ENCODE measurements around the gene GHR.

GHR gene

DNA sequence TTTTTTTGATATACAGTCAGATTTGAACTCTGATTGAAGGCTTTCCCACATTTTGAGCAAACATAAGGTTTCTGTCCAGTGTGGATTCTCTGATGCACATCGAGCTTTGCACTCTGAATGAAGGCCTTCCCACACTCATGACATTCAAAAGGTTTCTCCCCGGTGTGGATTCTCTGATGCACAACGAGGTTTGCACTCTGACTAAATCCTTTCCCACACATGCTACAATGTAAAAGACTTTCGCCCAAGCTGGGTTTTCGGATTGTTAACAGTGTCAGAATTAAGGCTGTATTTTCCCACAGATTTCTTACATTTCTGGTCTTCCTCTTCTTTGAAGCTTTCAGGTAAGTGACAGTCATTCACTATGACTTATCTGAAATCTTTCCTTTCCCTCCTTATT is 44.3 kb downstream of the GHR start:
- DNase-seq = no peak

DNA sequence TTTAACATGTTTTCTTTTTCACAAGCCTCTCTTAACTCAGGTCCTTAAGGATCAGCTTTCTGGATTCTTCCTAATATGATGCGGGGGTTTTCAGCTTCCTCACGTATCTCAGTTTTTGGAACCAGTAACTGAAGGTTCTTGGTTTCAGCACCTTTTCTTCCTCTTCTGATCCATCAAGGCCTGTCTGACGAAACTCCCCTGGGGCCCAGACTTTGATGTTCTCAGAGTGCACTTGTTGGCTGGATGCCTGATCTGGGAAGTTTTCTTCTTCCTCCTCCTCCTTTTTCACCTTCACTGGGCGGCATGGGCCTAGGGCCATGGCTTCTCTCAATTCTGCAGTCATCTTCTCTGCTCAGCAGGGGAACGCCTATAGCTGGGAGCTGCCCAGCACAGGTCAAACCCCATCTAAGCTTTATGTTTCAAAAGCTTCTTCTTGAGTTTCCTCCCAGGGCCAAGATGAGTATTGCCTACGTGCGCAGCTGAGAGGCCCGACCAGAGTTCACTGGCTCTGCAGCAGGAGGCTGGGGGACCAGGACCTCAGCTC is 44.8 kb downstream of the GHR start:
- DNase-seq = no peak

GRCh38 chr5:42483472-42484154 is 60.4 kb downstream of the GHR start:
- no peak for DNase-seq

DNA sequence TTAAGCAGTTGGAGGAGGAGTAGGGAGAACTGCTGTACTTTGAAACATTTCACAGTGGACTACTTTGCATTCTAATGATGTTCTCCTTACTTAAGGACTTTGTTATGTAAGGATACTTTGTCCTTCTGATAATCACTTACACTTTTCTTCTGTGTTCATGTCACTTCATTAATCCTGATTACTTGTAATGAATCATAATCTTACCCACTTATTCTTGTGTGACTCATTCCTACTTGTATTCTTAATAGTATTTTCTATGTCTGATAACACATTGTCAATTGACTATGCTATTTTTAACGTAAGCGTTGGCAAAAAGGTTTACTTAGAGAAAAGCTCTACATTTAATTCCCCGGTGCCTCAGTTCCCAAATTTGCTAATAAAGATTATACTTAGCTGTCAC is 63.8 kb downstream of the GHR start:
- DNase-seq = no peak

DNA sequence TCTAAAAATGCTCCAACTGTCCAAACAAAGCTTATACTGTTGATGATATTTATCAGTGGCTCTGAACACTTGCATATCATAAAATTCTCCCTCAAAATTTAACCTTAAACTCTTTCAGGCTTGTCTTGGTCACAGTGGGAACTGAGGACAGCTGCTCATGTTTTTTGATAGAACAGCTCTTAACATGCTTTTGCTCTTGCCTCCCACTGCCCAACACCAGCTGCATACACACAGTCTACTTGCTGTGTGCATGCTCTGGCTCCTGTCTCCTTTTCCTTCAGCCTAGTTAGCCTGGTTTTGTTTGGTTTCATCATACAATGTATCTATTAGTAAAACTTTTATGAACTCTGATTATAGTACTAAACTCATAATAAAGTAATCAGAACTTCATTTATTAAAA is 64.6 kb downstream of the GHR start:
- no peak for DNase-seq

DNA sequence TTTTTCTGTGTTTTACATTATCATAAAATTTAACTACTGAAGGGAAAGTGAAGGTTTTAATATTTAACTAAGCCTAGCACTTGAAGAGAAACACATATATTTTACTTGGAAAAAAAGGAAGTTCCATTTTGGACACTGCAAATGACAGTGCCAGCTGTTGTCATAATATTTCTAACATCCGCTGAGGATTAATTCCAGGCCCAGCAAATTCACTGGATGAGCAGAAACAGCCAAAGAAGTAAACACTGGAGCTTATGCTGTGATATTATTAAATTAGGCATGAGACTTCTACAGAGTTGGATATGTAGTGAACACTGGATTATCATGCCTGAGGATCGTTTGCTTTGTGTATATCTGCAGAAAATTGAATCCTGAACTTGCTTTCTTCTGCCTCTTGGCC is 67.6 kb downstream of the GHR start:
- DNase-seq = no peak

DNA sequence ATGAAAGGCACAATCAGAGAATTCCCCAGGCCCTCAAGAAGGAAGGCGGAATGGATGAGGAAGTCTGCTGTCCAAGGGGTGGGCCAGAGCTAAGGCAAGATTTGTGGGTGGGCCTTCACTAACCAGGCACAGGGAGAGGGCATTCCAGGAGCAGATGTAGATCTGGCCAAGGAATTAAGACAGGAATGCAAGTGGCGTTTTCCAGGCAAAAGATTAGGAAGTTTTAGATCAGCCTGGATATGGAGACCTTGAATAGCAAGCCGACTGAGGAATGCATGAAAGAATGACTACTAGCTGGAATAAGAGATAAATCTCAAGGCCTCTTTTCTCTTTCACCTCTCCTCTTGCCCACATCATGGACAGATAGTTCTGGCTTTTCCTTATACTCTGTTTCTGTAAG is 68.5 kb downstream of the GHR start:
- no peak for DNase-seq

DNA sequence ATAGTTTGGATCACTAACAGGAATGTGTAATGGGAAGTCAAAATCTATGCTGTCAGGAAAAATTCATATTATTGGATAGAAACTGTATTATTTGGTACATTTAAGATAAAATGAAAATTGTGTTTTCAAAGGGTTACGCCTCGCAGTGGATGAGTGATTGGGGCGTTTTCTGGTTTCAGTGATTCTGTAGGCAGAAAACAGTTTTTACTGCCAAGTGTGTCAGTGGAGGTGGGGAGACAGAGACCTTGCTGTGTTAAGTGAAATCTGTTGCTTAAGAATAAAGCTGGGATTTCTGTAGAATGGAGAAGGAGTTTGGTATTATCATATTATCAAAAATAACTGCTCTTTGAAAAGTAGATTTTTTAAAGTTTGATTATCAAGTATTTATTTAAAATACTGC is 69.7 kb downstream of the GHR start:
- DNase-seq = no peak

DNA sequence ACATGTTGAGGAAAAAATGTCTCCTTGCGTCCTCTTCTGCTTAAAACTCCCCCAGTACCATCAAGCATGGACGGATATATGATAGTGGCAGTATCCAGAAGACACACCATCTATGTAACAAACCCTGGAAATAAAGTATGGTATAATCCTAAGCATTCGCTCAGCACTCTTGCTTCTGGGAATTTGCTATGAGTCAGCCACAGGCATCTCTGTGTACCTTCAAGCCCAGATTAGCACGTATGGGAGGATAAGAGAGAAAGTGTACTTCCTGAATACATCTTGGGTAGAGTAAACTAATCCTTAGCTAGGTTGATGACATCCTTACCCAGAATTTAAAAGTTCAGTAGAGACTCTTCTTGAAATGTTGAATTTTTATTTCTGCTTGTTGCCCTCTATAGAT is 71.2 kb downstream of the GHR start:
- no peak for DNase-seq

DNA sequence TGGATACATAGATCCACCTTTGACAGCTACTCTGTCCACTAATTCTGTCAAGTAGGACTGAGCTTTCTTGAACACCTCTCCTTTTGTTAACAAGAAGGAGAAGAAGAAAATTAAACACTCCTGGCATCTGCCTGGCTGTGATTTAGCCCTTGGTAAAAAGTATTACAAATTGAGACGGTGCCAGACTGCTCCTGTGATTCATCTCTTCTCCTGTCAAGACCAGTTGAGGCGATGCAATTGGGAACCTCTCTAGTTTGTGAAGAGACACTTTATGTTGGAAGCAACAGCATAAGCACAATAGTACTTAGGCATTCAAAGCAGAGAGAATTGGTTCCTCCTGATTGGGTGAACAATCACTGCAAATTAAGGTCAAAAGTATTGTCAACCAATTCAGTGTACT is 72.7 kb downstream of the GHR start:
- DNase-seq = no peak

GRCh38 chr5:42496397-42497156 is 73.3 kb downstream of the GHR start:
- no peak for DNase-seq

- no peak for DNase-seq
Observed at GRCh38 chr5:42498000-42498399, 74.8 kb downstream of the GHR start.

GRCh38 chr5:42499016-42499415 is 75.8 kb downstream of the GHR start:
- DNase-seq = no peak

- no peak for DNase-seq
Observed at GRCh38 chr5:42500003-42500599, 76.9 kb downstream of the GHR start.

DNA sequence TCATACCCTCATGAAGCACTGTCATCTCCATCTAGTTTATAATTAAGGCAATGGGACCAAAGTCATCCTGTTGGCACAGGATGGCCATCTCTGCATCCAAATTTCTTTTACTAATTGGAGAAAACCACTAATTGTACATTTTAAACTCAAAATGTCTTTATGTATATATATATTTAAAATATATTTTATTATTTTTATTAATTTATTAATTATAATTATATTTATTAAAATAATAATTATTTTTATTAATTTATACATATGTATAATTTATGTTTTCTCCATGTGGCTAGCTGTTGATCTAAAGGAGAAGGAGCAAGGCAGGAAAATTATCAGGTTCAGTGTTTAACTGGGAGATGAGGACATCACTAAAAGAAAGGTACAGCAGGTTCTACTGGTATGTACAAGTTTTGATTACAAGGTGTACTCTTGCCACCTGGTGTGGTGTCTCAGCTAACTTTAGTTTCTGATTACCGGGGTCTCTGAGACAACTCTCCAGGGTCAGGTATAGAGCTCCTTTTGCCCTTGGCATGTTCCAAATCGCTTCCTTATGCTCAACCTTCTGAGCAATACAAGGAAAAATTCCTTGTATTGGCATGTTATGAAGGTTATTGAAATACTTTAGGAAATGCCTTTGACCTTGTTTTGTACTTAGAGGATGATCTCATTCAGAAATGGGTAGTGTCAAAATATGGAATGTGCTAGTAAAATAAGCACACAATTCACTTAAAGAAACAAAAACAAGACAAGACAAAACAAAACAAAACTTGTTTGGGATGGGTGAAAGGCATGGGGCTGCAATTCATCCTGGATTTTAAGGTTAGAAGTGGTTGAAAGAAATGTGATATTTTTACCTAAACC is 79.6 kb downstream of the GHR start:
- no peak for DNase-seq

GRCh38 chr5:42506662-42507061 is 83.4 kb downstream of the GHR start:
- DNase-seq = no peak

- no peak for DNase-seq
Observed at GRCh38 chr5:42507451-42508097, 84.3 kb downstream of the GHR start.

- no peak for DNase-seq
Observed at GRCh38 chr5:42513246-42513645, 90.0 kb downstream of the GHR start.

DNA sequence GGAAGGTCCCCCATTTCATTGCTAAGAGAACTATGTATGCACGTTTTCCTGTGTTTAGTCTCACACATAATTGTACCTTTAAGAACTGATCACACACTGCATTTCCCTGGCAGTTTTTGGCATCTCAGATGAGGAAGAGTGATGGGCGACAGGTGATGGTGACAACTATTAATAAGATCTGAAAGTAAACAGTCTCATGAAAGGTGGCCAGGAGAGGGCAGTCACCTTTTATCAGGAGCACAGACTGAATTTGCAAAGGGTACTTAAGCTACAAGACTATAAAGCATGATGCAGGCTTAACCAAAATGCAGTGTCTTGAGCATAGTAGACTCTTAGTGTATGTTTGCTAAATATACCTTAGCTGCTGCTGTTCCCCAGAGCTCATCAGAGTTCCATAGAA is 91.5 kb downstream of the GHR start:
- DNase-seq = no peak

- DNase-seq = no peak
Observed at GRCh38 chr5:42515504-42515903, 92.3 kb downstream of the GHR start.

- no peak for DNase-seq
Observed at GRCh38 chr5:42516282-42517042, 93.2 kb downstream of the GHR start.

DNA sequence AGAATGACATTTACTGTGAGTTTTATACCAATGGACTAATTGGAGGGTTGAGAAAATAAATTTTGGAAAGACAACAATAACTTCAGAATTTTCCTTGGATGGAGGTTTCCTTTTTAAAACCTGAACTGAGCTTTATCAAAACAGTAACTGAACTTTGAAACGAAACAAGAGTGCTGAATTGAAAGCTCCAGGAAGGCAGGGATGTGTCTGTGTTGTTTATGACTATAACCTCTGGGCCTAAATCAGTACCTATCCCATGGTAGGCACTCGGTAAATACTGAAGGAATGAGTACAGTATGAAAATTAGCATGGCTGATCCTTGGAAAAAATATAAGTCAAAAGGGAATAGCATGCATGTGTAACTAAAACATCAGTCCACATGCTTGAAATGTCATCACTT is 93.9 kb downstream of the GHR start:
- DNase-seq = no peak
